Liver (tissue), 3 donors: Measurements from ENCODE around the gene CFAP221.

Source experiments
- ATF3 ChIP-seq: IDR thresholded peaks from 2 replicates; pipeline ENCODE4 v1.6.1; 2016; ENCODE audit warnings: antibody characterized with exemption
- CTCF ChIP-seq: fragments of 150-350 bp; IDR thresholded peaks from 2 replicates; pipeline ENCODE4 v1.5.1; 2017; ENCODE audit warnings: improper control_type of control experiment, low read depth, low read length; ENCODE audit not compliant: missing input control
- EGR1 ChIP-seq, 2 donors: IDR thresholded peaks; 2 replicates each; pipeline ENCODE4 v1.6.1; 2016 to 2018; ENCODE audit warnings: antibody characterized with exemption in 2 of 2, low read depth in 2 of 2
- HNF4A ChIP-seq, 2 donors: conservative IDR thresholded peaks; 2 replicates each; pipeline ENCODE4 v1.6.1; 2016; ENCODE audit warnings: antibody characterized with exemption in 2 of 2, mild to moderate bottlenecking in 2 of 2
- JUND ChIP-seq, 2 donors: IDR thresholded peaks; 2 replicates each; pipeline ENCODE4 v1.6.1; 2016; ENCODE audit warnings: antibody characterized with exemption in 2 of 2
- MAX ChIP-seq: IDR thresholded peaks from 2 replicates; pipeline ENCODE4 v1.6.1; 2016; ENCODE audit warnings: antibody characterized with exemption
- REST ChIP-seq: IDR thresholded peaks from 2 replicates; pipeline ENCODE4 v1.6.1; 2016; ENCODE audit warnings: antibody characterized with exemption, mild to moderate bottlenecking
- donor health status: healthy.
- donor health status: healthy.

- TF ChIP-seq CTCF (no peak), JUND (IDR thresholded peaks at IDR 0.05) (no peak), MAX (no peak), REST (no peak), HNF4A (conservative IDR thresholded peaks at IDR 0.05) (no peak), ATF3 (no peak), EGR1 (IDR thresholded peaks at IDR 0.05; ENCODE audit: low read depth in 2 of 2) (no peak)
Observed at GRCh38 chr2:119584469-119584868, 40.2 kb downstream of the CFAP221 start.
